Dedifferentiated amniotic fluid mesenchymal stem cell (primary cell): ENCODE results near the gene NUP210.

Experiments
- DNase-seq: peaks from one replicate; pipeline ENCODE4 v3.0.0-alpha.2; 2016; ENCODE audit errors: extremely low spot score

The NUP210 gene

DNA sequence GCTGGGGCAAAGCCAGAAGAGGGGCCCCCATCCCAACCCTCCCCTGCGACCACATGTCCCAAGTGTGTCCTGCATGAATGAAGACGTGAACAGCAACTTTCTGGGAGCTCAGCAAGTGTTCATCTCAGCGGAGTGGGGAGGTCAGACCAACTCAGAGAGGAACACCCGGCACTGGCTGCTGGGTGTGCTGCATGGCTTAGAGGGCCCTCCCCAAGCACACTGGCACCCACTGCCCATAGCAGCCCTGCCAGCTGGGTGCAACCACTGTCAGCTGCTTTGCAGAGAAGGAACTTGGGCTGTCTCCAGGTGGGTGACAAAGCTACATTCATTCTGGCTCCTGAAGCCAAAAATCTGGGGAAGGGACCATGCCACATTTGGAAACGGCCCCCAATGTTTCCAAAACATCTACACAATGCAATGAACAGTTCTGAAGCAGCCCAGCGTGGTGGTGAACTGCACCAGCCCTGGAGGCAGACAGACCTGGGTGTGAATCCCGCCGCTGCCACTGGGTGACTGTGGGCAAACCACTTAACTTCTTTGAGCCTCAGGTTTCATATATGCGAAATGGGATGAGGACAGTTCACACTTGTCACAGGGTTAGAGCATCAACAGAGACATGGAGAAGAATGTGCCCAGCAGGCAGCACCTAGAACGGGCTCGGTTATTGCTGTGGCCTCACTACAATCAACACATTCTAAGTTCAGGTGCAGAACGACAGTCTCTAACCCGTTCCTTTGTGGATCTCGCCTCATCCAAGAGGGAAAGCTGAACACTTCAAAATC lies 145.4 kb downstream of the NUP210 start:
- no peak for DNase-seq

DNA sequence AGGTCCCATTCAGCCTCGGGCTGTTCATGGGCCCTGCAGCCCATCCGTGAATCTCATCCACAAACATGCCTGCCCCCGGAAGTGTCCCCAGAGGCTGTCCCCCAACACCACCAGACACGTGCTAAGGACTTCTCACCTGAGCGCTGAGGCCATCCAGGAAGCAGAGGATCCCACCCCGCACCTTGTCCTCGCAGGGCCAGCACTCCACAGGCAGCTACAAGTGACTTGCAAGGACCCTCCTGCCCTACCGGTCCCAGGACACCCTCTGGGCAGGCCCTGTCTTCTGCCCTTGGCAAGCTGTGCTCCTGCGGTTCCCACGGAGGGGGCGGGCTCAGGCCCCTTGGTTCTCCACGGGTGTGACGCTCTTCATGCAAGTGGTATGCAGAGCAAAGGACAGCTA lies 146.0 kb downstream of the NUP210 start:
- DNase-seq = no peak

- no peak for DNase-seq
Measured at GRCh38 chr3:13273604-13274105, 146.5 kb downstream of the NUP210 start.

GRCh38 chr3:13272831-13273603 lies 147.1 kb downstream of the NUP210 start:
- DNase-seq = no peak

GRCh38 chr3:13269711-13270378 lies 150.3 kb downstream of the NUP210 start:
- DNase-seq = no peak

GRCh38 chr3:13268961-13269441 lies 151.1 kb downstream of the NUP210 start:
- DNase-seq = no peak

- no peak for DNase-seq
Measured at GRCh38 chr3:13268120-13268519, 152.0 kb downstream of the NUP210 start.

DNA sequence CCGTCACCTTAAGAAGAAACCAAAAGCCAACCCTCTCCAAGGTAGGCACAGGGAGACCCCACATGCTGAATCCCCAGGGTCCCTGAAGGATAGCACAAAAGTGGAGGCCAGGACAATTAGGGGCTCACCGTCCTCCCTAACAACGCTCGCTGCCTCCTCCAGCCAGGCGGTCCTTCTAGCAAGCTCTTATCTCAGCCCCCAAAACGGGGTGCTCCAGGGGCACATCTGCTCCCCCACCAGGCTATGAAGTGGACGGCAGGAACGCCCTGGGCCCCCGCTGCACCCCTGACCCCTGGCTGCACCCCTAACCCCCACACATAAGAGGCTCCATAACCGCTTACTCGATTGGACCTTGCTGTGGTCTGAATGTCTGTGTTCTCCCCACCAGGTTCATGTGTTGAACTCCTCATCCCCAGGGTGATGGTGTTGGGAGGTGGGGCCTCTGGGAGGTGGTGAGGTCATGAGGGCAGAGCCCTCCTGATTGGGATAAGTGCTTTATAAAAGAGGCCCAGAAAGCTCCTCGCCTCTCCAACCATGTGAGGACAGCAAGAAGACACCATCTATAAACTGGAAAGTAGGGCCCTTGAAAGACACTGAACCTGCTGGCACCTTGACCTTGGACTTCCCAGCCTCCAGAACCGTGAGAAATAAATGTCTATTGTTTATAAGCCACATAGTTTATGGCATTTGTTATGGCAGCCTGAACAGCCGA lies 153.3 kb downstream of the NUP210 start:
- DNase-seq = no peak
